HG03064 (cell line): ENCODE measurements around the gene CCDC192.
"Not testable (repeated sequence)": the region's sequence is repeated elsewhere in the genome, so short reads cannot be mapped to it uniquely, and the experiment has no call there.

Experiments used
- ATAC-seq: cut with Tn5 transposase; IDR thresholded peaks from one replicate; pipeline ENCODE4 v1.9.1; 2021; ENCODE audit warnings: low read depth; ENCODE audit not compliant: unreplicated experiment

The CCDC192 gene

DNA sequence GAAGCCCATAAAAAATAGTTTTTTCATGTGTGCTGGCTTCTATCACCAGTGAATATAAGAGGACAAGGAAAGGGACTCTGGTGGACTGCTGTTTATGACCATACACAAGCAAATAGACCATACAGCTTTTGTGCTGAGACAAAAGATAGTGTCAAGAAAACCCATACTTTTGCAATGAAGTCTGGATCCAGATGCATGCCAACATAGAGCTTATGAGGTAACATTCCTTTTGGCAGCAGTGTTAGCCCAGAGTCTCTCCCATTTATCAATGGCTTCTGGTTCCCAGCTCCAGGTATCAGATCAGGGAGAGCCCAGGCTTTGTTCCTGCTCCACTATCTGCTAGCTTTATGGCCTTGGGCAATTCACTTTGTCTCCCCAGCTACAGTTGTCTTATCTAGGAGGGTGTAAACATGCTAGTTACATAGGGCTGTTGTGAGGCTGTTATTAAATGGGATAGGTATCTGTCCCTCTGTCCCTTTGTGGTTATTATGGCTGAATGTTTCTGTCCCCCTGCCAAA, 55.6 kb downstream of the CCDC192 start:
- ATAC-seq = no peak

DNA sequence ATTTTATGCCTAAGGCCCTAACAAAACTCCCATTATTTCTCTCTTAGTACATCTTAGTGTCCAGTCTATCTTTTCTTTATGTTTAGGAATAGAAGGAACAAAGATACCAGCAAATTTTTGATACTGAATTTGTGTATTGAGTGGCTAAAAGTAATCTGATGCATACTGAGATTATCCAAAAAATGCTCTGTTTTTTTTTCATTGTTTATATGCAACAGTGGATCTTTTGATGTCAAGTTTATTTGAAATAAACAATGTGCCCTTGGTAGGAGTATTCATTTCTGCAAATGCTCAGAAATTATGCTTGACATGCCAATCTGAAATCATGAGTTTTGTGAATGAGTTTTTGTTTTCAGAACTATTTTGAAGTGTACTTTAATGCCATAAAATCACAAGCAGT, 58.7 kb downstream of the CCDC192 start:
- ATAC-seq = no peak

- no peak for ATAC-seq
These were observed 59.2 kb downstream of the CCDC192 start for GRCh38 chr5:127762412-127762811.

GRCh38 chr5:127766676-127767335, 63.6 kb downstream of the CCDC192 start:
- no peak for ATAC-seq

GRCh38 chr5:127769386-127769785, 66.2 kb downstream of the CCDC192 start:
- no peak for ATAC-seq

- ATAC-seq = no peak
These were observed 67.1 kb downstream of the CCDC192 start for GRCh38 chr5:127770272-127770671.

DNA sequence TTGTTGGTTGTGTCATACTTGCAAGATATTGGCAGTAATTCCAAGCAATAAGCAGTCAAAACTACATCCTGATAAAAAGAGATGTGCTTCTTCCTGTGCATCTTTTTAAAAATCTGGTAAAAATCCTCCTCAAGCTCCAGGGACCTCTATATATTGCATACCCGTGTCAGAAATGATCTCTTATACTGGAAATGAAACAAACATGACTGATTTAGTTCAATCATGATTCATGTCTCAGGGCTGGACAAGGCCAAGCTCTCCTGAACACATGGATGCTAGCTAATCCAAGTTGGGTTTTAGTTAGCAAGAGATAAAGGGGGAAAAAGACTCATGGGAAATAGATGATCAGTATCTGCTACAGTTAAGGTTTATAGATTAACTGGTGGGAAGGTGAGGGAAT, 69.3 kb downstream of the CCDC192 start:
- ATAC-seq = no peak

DNA sequence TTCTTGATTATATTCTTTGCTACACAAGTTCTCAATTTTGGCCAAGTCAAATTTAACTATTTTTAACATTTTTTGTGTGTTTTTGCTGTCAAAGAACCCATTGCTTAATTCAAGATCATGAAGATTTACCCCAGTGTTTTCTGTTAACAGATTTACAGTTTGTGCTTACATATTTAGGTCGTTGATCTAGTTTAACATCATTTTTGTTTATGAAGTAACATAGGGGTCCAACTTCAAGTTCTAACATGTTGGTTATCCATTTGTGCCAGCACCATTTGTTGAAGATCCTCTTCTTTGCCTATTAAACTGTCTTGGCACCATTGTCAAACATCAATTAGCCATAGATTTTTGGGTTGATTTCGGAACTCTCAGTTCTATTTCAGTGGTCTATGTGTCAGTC, 71.0 kb downstream of the CCDC192 start:
- no peak for ATAC-seq

GRCh38 chr5:127776477-127776876, 73.3 kb downstream of the CCDC192 start:
- no peak for ATAC-seq

DNA sequence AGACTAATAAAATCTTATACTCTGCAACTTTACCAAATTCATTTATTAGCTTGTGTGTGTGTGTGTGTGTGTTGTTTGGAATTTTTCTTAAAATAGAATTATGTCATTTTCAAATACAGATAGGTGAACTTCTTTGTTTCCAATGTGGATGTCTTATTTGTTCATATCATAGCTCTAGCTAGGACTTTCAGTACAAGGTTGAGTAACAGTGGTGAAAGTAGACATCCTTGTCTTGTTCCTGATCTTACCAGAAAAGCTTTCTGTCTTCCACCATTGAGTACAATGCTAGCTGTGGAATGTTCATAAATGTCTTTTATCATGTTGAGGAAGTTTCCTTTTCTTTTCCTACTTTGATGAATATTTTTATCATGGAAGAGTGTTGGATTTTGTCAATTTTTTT, 74.8 kb downstream of the CCDC192 start:
- ATAC-seq = no peak

DNA sequence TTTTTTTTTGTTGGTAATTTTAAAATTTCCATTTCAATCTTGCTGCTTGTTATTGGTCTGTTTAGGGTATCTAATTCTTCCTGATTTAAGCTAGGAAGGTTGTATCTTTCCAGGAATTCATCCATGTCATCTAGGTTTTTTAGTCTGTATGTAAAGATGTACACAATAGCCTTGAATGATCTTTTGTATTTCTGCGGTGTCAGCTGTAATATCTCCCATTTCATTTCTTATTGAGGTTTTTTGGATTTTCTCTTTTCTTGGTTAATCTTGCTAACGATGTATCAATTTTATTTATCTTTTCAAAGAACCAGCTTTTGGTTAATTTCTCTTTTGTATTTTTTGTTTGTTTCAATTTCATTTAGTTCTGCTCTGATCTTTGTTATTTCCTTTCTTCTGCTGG, 79.3 kb downstream of the CCDC192 start:
- ATAC-seq = not testable (repeated sequence)

GRCh38 chr5:127785098-127785927, 82.1 kb downstream of the CCDC192 start:
- ATAC-seq = no peak

DNA sequence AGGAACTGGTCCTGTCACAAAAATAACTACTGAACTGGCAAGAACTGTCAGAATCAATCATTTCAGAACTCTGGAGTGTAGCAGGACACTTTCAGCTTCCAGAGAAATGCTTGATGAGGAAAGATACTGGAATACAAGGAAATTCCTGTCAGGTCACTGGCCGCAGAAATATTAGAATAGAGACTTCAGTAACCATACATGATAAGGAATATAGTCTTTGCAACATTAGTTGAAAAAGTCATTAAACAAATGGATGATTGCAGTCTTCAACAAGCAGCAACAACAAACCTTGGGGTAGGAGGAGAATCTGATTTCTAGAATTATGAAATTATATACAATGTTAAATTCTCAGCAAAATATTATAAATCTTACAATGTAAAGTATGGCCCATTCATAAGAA, 88.2 kb downstream of the CCDC192 start:
- ATAC-seq = no peak

- not testable (repeated sequence) for ATAC-seq
These were observed 88.7 kb downstream of the CCDC192 start for GRCh38 chr5:127791908-127792307.

DNA sequence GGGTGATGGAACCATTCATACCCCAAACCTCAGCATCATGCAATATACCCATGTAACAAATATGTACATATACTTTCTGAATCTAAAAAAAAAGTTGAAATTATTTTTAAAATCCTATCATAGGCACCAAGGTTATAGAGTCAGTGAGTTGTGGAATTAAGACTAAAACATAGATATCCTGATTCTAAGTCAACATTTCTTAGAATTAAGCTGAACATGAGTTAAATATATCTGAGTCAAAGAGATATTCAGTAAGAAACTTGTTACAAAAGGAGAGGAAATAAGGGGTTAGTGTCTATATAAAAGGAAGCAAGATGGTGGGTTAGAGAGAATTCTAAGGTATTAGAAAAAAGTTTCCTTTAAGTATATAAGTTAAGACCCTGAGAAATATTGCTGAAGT, 89.9 kb downstream of the CCDC192 start:
- ATAC-seq = no peak

DNA sequence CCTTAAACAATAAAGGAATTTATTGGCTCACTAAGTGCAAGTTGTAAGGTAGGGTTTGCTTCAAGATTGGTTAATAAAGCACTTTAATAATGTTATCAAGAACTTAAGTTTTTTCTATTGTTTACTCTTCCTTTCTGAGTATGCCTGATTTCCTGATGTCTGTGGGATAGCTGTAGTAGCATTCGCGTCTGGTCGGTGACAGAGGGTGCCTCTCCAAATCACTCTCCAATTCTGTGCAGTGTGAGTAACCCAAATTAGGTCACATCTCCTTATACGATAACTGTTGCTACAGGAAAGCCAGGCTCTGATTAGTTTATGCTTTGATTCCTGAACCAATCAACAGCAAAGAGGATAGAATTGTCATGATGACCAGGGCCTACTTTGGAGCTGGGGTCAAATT, 90.7 kb downstream of the CCDC192 start:
- no peak for ATAC-seq

GRCh38 chr5:127796211-127796610, 93.0 kb downstream of the CCDC192 start:
- ATAC-seq = no peak

- no peak for ATAC-seq
These were observed 96.2 kb downstream of the CCDC192 start for GRCh38 chr5:127799293-127799905.

DNA sequence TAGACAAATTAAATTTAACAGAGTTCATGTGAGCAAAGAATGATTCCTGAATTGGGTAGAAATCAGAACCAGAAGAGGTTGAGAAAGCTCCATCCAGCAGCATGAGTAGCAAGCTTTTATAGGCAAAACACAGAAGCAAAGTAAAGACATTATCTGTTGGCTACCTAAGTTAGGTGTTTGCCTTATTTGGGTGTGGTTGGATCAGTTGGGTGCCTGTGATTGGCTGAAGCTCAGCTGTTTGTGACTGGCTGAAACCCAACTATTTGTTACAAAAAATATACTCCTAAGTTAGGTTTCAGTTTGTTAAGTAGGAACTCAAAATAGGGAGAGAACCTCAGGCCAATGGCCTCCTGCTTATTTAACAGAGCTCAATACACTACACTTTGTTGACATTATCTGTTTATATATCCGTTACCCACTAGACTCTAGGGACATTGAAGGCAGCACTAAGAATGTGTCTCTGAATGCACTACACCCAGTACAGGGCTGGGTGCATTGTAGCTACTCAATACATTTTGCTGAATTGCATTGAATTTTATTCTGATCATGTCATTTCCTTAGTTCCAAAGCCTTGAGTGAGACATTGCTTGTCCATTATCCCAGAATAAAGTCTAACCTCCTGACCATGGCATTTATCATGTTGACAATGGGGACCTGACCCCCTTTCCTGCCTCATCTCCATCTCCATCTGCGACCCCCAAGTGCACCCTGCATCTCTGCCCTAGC, 98.7 kb downstream of the CCDC192 start:
- no peak for ATAC-seq

DNA sequence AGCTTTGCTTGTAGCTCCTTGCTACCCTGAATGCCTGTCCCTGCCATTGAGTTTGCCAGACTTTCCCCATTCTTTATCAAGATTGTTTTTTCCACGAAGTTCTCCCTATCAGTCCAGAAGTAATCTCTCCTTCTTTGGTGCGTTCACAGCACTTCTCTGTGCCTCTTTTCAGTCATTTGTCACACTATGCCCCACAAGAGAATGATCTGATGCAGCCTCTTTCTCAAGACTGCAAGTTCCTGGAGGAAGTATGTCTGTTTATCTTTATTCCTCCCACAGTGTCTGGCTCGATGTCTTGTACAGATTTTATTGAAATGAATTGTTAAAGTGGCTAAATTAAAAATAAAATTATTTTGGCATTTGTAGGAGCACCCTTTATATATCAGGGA, 99.3 kb downstream of the CCDC192 start:
- no peak for ATAC-seq

DNA sequence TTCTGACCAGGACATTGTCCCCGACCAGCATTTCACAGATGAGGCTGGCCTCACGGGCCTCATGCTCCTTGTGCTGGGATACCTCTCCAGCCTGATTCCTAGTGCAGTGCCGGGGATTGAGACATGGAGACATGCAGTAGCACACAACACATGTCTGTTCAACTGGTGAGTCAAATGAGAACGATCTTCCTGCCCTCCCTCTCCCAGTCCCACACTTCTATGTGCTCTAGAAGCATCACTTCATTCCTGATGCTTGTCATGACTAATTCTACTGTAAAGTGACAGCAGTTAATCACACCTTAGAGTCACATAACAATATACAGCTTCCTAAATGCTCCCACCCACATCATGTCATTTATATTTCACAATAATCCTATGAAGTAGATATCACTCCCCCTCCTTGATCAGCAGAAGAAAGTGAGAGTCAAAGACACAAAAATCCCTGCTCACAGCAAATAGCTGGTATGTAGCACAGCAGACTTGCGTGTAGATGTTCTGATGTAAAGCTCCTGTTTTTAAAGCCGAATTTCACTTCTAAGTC, 101.8 kb downstream of the CCDC192 start:
- no peak for ATAC-seq
